SH-SY5Y (cell line): ENCODE data around the gene NR1H2.

ENCODE experiments used
- GATA2 ChIP-seq: IDR thresholded peaks from 2 replicates; pipeline ENCODE4 v1.6.1; 2011; ENCODE audit warnings: mild to moderate bottlenecking, low read depth, low read length
- GATA3 ChIP-seq: IDR thresholded peaks from 2 replicates; pipeline ENCODE4 v1.6.1; 2011; ENCODE audit warnings: low read depth, mild to moderate bottlenecking, low read length, moderate library complexity

- no peak for TF ChIP-seq GATA2
- TF ChIP-seq GATA3 = no peak
Observed at GRCh38 chr19:50387176-50387867, 11.1 kb downstream of the NR1H2 start.
